Keratinocyte (primary cell): ENCODE results near the gene SLC16A9.

Experiments used
- EZH2 ChIP-seq: IDR thresholded peaks from one replicate; pipeline ENCODE4 v1.6.1; 2012; ENCODE audit warnings: inconsistent platforms, mild to moderate bottlenecking, low read length, moderate library complexity
- TF ChIP-seq, protein P1 (sequence below), 3 experiments: IDR thresholded peaks in 1 of 3; conservative IDR thresholded peaks in 1 of 3; optimal IDR thresholded peaks in 1 of 3; 2 replicates in 2 of 3; 3 replicates in 1 of 3; pipeline versions ENCODE3 to v1.5.1; 2011; ENCODE audit warnings: low read length in 3 of 3, mild to moderate bottlenecking in 3 of 3, moderate library complexity in 2 of 3, control low read depth in 1 of 3, inconsistent platforms in 1 of 3; ENCODE audit not compliant: insufficient read depth in 2 of 3; ENCODE audit errors: extremely low read depth in 1 of 3

DNA sequence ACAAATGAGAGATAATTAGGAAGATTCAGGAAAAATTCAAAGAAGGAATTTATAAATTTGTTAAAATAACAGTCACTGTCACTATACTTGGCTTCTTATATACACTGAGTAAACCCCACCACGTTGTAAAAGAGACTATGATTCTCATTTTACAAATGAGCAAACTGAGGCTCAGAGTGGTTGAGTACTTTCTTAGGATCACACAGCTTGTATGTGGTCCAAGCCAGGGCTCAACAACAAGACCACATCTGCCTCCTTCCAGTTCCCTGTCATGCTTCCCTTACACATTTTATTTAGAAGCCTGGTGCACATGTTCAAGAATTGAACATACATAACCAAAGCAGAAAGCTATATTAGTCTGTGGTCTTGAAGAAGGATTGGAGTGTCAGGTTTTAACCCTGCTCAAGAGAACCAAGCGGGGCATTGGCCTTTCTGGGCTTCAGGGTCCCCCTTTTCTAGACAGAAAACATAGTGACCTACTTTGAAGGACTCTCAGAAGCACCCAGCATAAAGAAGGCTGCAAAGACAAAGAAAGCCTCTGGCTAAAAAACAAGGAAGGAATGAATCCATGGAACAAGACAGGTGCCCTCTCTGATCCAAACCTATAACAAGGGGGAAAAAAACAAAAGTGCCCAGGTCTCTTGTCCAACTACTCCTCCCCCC is 42.8 kb upstream of the SLC16A9 start:
- no peak for TF ChIP-seq EZH2
- TF ChIP-seq, protein P1, sequence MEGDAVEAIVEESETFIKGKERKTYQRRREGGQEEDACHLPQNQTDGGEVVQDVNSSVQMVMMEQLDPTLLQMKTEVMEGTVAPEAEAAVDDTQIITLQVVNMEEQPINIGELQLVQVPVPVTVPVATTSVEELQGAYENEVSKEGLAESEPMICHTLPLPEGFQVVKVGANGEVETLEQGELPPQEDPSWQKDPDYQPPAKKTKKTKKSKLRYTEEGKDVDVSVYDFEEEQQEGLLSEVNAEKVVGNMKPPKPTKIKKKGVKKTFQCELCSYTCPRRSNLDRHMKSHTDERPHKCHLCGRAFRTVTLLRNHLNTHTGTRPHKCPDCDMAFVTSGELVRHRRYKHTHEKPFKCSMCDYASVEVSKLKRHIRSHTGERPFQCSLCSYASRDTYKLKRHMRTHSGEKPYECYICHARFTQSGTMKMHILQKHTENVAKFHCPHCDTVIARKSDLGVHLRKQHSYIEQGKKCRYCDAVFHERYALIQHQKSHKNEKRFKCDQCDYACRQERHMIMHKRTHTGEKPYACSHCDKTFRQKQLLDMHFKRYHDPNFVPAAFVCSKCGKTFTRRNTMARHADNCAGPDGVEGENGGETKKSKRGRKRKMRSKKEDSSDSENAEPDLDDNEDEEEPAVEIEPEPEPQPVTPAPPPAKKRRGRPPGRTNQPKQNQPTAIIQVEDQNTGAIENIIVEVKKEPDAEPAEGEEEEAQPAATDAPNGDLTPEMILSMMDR (optimal IDR thresholded peaks at IDR 0.05 in 1 of 3, IDR thresholded peaks at IDR 0.05 in 1 of 3, conservative IDR thresholded peaks at IDR 0.05 in 1 of 3; ENCODE audit: extremely low read depth in 1 of 3, insufficient read depth in 2 of 3, low read length in 3 of 3), result no peak
